ENCODE results near the gene DNAJC16.

GRCh38 chr1:15617173-15618076 lies 90.8 kb downstream of the DNAJC16 start, which contains the start of gene DDI2:
- TF ChIP-seq POLR2A (IDR thresholded peaks at IDR 0.05; ENCODE audit: low read depth, low read length) (peak; percentile 87), TAF1 (IDR thresholded peaks at IDR 0.05; ENCODE audit: borderline replicate concordance, low read depth, low read length) (peak; percentile 87), POLR2AphosphoS5 (IDR thresholded peaks at IDR 0.05; ENCODE audit: low read depth, low read length) (peak; percentile 32; the same call in 1 of the 2 replicates)

Measured in GM12892 (cell line).